HK-2 (cell line): ENCODE data around the gene TRABD2B.

Experiments used
- DNase-seq: peaks from one replicate; pipeline ENCODE4 v3.0.0-alpha.2; 2018; ENCODE audit not compliant: unreplicated experiment

The TRABD2B gene

GRCh38 chr1:47725000-47725473 is 272.1 kb downstream of the TRABD2B start:
- no peak for DNase-seq

- DNase-seq: no peak
These were observed 272.7 kb downstream of the TRABD2B start for GRCh38 chr1:47724432-47724999.

- no peak for DNase-seq
These were observed 274.1 kb downstream of the TRABD2B start for GRCh38 chr1:47722909-47723580.

GRCh38 chr1:47722101-47722500 is 275.1 kb downstream of the TRABD2B start:
- no peak for DNase-seq

- DNase-seq: no peak
These were observed 277.1 kb downstream of the TRABD2B start for GRCh38 chr1:47720111-47720510.

GRCh38 chr1:47717341-47717740 is 279.8 kb downstream of the TRABD2B start:
- no peak for DNase-seq

GRCh38 chr1:47713975-47714767 is 283.0 kb downstream of the TRABD2B start:
- no peak for DNase-seq

GRCh38 chr1:47713333-47713953 is 283.7 kb downstream of the TRABD2B start:
- no peak for DNase-seq

- DNase-seq: no peak
These were observed 284.4 kb downstream of the TRABD2B start for GRCh38 chr1:47712596-47713299.

- DNase-seq: no peak
These were observed 285.2 kb downstream of the TRABD2B start for GRCh38 chr1:47711848-47712492.

GRCh38 chr1:47711184-47711847 is 285.9 kb downstream of the TRABD2B start:
- no peak for DNase-seq
